HG03378 (cell line): Measurements from ENCODE around the gene TNRC6C.

ENCODE experiments used
- ATAC-seq: cut with Tn5 transposase; IDR thresholded peaks from one replicate; pipeline ENCODE4 v1.9.1; 2021; ENCODE audit warnings: mild to moderate bottlenecking, moderate library complexity; ENCODE audit not compliant: unreplicated experiment

The TNRC6C gene

GRCh38 chr17:78012428-78012827 is 53.9 kb downstream of the TNRC6C start:
- no peak for ATAC-seq

GRCh38 chr17:78013683-78014467 is 55.4 kb downstream of the TNRC6C start:
- ATAC-seq, result no peak

GRCh38 chr17:78014646-78015045 is 56.1 kb downstream of the TNRC6C start:
- no peak for ATAC-seq

- no peak for ATAC-seq
These were observed 58.3 kb downstream of the TNRC6C start for GRCh38 chr17:78016852-78017251.

GRCh38 chr17:78019367-78019975 is 61.0 kb downstream of the TNRC6C start:
- no peak for ATAC-seq

- ATAC-seq, result no peak
These were observed 61.6 kb downstream of the TNRC6C start for GRCh38 chr17:78019976-78020716.

GRCh38 chr17:78020717-78021108 is 62.2 kb downstream of the TNRC6C start:
- no peak for ATAC-seq

GRCh38 chr17:78022425-78022824 is 63.9 kb downstream of the TNRC6C start:
- no peak for ATAC-seq

GRCh38 chr17:78023042-78023441 is 64.5 kb downstream of the TNRC6C start:
- ATAC-seq, result no peak

- no peak for ATAC-seq
These were observed 67.9 kb downstream of the TNRC6C start for GRCh38 chr17:78026381-78026780.

- no peak for ATAC-seq
These were observed 68.6 kb downstream of the TNRC6C start for GRCh38 chr17:78027121-78027520.

- ATAC-seq, result no peak
These were observed 71.2 kb downstream of the TNRC6C start for GRCh38 chr17:78029697-78030096.

- no peak for ATAC-seq
These were observed 72.9 kb downstream of the TNRC6C start for GRCh38 chr17:78031435-78031834.

- ATAC-seq, result no peak
These were observed 73.7 kb downstream of the TNRC6C start for GRCh38 chr17:78032166-78032565.

GRCh38 chr17:78034429-78035091 is 76.1 kb downstream of the TNRC6C start:
- ATAC-seq, result no peak

- ATAC-seq, result no peak
These were observed 78.8 kb downstream of the TNRC6C start for GRCh38 chr17:78037280-78037679.

- no peak for ATAC-seq
These were observed 80.3 kb downstream of the TNRC6C start for GRCh38 chr17:78038748-78039288.

GRCh38 chr17:78039581-78039980 is 81.1 kb downstream of the TNRC6C start:
- no peak for ATAC-seq

GRCh38 chr17:78040440-78041385 is 82.2 kb downstream of the TNRC6C start:
- ATAC-seq, result no peak
